Upper lobe of left lung (tissue), 6 donors: ENCODE data around the gene WDPCP. TPM values are rescaled to one million over a fixed set of nuclear protein-coding genes. Genes with fewer than 3 reads are reported as not detected.
"Not testable (repeated sequence)": the region's sequence is repeated elsewhere in the genome, so short reads cannot be mapped to it uniquely, and the experiment has no call there.

ENCODE experiments used
- ATAC-seq, 2 donors: fragments of 200-7000 bp; cut with Tn5 transposase; one replicate each; pipeline ENCODE4 v1.9.1; 2022; ENCODE audit warnings: mild to moderate bottlenecking in 2 of 2, moderate library complexity in 2 of 2; ENCODE audit not compliant: low FRiP score in 2 of 2
- DNase-seq, 2 donors: peaks; one replicate each; pipeline ENCODE4 v3.0.0-alpha.2; 2019 to 2020
- H3K27ac ChIP-seq, 4 donors: fragments of 200-600 bp; sonication (generic); one replicate each; pipeline ENCODE4 v1.5.1; 2016 to 2019
- H3K27me3 ChIP-seq, 4 donors: fragments of 200-600 bp; sonication (generic); one replicate each; pipeline ENCODE4 v1.5.1; 2017 to 2019
- H3K36me3 ChIP-seq, 4 donors: fragments of 200-600 bp; sonication (generic); one replicate each; pipeline ENCODE4 v1.5.1; 2016 to 2019
- H3K4me1 ChIP-seq, 4 donors: fragments of 200-600 bp; sonication (generic); one replicate each; pipeline ENCODE4 v1.5.1; 2018 to 2019
- H3K4me3 ChIP-seq, 4 donors: fragments of 200-600 bp; sonication (generic); one replicate each; pipeline ENCODE4 v1.5.1; 2017 to 2019; ENCODE audit warnings: mild to moderate bottlenecking in 2 of 4, moderate library complexity in 1 of 4
- H3K9me3 ChIP-seq, 4 donors: fragments of 200-600 bp; sonication (generic); one replicate each; pipeline ENCODE4 v1.5.1; 2018 to 2019
- EP300 ChIP-seq, 4 donors: sonication (generic); formaldehyde crosslinking; IDR thresholded peaks; one replicate each; pipeline ENCODE4 v1.5.1; 2017; ENCODE audit warnings: antibody characterized with exemption in 4 of 4, control low read depth in 2 of 4
- POLR2A ChIP-seq, 4 donors: fragments of 450-650 bp; IDR thresholded peaks; one replicate each; pipeline ENCODE4 v1.5.1; 2016 to 2017; ENCODE audit warnings: antibody characterized with exemption in 4 of 4, mild to moderate bottlenecking in 2 of 4
- POLR2AphosphoS5 ChIP-seq, 2 donors: sonication (generic); formaldehyde crosslinking; IDR thresholded peaks; one replicate each; pipeline ENCODE4 v1.5.1; 2017; ENCODE audit warnings: antibody characterized with exemption in 2 of 2
- WGBS, 2 donors: methylation state at CpG; one replicate each; pipeline ENCODE4 v1.1.5; 2017 to 2018; 5-methylcytosine and 5-hydroxymethylcytosine counted together
- total RNA-seq, 6 donors: library from RNA; depleted of rRNA in 4 of 6; stranded (reverse); fragments of >200 nt in 4 of 6; gene quantifications; one replicate each; pipeline versions ENCODE4 v1.1.0 to v1.2.1, GENCODE V29; 2016 to 2021
- TF ChIP-seq, protein P1 (sequence below), 6 experiments: fragments of 450-650 bp in 4 of 6; fragments of 200-600 bp in 2 of 6; sonication (generic) in 2 of 6; IDR thresholded peaks; one replicate each; pipeline ENCODE4 v1.5.1; 2016 to 2019; ENCODE audit warnings: antibody characterized with exemption in 6 of 6
- donor health status: DM: no; HTN: no; CAD: no; lungs with moderate emphysema.
- donor health status: DM: no; HTN: yes; CAD: no; lungs with severe emphysema.

The WDPCP gene
- total RNA-seq, 6 donors from 2014 or later: 9.3 to 20.8 (median 11.5) TPM

DNA sequence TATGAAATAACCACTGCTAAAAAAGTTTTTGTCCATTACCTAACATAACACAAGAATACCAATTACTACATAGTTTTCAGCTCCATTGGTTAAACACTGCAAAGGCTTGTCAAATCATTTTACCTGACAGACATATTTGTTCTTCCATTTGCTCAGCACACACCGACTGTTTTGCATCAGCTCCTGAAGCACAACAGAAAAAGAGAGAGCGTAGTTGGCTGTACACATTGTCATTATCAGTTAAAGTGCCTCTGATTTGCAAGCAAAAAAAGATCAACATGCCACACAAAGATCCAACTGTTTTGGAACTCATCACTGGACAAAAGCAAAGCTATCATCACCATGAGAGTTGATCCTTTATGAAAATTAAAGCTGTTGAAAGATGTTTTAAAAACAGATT, 103.8 kb downstream of the WDPCP start:
- Histone ChIP-seq H3K36me3 (peaks cover 0 to 6% (median 0%) of the 10 kb centered on the region in 4 donors), H3K4me1 (no peaks in the 10 kb centered on the region), H3K4me3 (no peak overlapping the region), H3K27ac (no peak overlapping the region), H3K9me3 (no peaks in the 10 kb centered on the region), H3K27me3 (no peaks in the 10 kb centered on the region)
- WGBS, 2 donors: 93 to 96% methylated on average over 2 of the region's 2 CpGs
- no peak for DNase-seq
- no peak for ATAC-seq
- TF ChIP-seq, protein P1, sequence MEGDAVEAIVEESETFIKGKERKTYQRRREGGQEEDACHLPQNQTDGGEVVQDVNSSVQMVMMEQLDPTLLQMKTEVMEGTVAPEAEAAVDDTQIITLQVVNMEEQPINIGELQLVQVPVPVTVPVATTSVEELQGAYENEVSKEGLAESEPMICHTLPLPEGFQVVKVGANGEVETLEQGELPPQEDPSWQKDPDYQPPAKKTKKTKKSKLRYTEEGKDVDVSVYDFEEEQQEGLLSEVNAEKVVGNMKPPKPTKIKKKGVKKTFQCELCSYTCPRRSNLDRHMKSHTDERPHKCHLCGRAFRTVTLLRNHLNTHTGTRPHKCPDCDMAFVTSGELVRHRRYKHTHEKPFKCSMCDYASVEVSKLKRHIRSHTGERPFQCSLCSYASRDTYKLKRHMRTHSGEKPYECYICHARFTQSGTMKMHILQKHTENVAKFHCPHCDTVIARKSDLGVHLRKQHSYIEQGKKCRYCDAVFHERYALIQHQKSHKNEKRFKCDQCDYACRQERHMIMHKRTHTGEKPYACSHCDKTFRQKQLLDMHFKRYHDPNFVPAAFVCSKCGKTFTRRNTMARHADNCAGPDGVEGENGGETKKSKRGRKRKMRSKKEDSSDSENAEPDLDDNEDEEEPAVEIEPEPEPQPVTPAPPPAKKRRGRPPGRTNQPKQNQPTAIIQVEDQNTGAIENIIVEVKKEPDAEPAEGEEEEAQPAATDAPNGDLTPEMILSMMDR (IDR thresholded peaks at IDR 0.05): no peak
- TF ChIP-seq EP300 (IDR thresholded peaks at IDR 0.05) (no peak), POLR2AphosphoS5 (IDR thresholded peaks at IDR 0.05) (no peak), POLR2A (IDR thresholded peaks at IDR 0.05) (no peak)

DNA sequence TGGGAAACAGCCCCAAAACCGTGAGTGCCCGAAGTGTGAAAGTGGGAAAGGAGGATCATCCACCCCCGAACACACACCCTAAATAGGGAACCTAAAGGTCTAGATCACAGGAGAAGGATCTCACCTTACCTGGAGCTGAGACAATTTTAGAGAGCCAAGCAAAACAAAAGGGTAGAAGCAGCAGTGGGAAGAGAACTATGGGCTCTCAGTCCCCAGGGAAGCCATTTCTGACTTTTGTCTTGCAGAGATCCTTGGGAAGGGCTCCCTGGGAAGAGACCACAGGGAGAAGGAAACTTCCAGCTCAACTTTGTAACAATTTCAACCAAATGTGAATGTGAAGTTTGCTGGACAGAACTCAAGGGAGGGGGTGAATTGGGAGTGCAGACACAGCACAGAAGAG, 110.6 kb downstream of the WDPCP start:
- DNase-seq (no peak), ATAC-seq (no peak)
- Histone ChIP-seq H3K27me3 (no peaks in the 10 kb centered on the region), H3K4me1 (no peaks in the 10 kb centered on the region), H3K4me3 (no peak overlapping the region), H3K27ac (no peak overlapping the region), H3K36me3 (no peaks in the 10 kb centered on the region), H3K9me3 (no peaks in the 10 kb centered on the region)
- 88 to 91% methylated on average over 3 of the region's 3 CpGs for WGBS, 2 donors
- no peak for TF ChIP-seq POLR2A (IDR thresholded peaks at IDR 0.05)
- TF ChIP-seq POLR2AphosphoS5 (IDR thresholded peaks at IDR 0.05): no peak
- TF ChIP-seq, protein P1 (IDR thresholded peaks at IDR 0.05): no peak
- no peak for TF ChIP-seq EP300 (IDR thresholded peaks at IDR 0.05)

- not testable (repeated sequence) for H3K4me3 ChIP-seq, H3K36me3 ChIP-seq, ATAC-seq, H3K27ac ChIP-seq, DNase-seq, H3K27me3 ChIP-seq, H3K4me1 ChIP-seq, H3K9me3 ChIP-seq
- WGBS, 2 donors: 92 to 100% methylated on average over 1 of the region's 1 CpG
These were observed 119.0 kb downstream of the WDPCP start for GRCh38 chr2:63469313-63469712.

GRCh38 chr2:63465633-63466032, 122.6 kb downstream of the WDPCP start:
- Histone ChIP-seq H3K4me3 (no peak overlapping the region), H3K4me1 (no peaks in the 10 kb centered on the region), H3K36me3 (peaks cover 0 to 7% (median 3%) of the 10 kb centered on the region in 4 donors), H3K9me3 (peaks cover 0 to 5% (median 2%) of the 10 kb centered on the region in 4 donors), H3K27me3 (no peaks in the 10 kb centered on the region), H3K27ac (no peak overlapping the region)
- DNase-seq: no peak
- WGBS, 2 donors: 91 to 94% methylated on average over 1 of the region's 1 CpG
- TF ChIP-seq, protein P1 (IDR thresholded peaks at IDR 0.05): no peak
- TF ChIP-seq EP300 (IDR thresholded peaks at IDR 0.05) (no peak), POLR2A (IDR thresholded peaks at IDR 0.05) (no peak), POLR2AphosphoS5 (IDR thresholded peaks at IDR 0.05) (no peak)
- no peak for ATAC-seq

GRCh38 chr2:63463142-63463541, 125.1 kb downstream of the WDPCP start:
- TF ChIP-seq EP300 (IDR thresholded peaks at IDR 0.05) (no peak), POLR2AphosphoS5 (IDR thresholded peaks at IDR 0.05) (no peak)
- H3K4me1 ChIP-seq: no peaks in the 10 kb centered on the region
- H3K4me3 ChIP-seq: no peak overlapping the region
- H3K9me3 ChIP-seq: peaks cover 0 to 5% (median 2%) of the 10 kb centered on the region in 4 donors
- ATAC-seq (no peak), DNase-seq (no peak)
- H3K27ac ChIP-seq: no peak overlapping the region
- H3K27me3 ChIP-seq: no peaks in the 10 kb centered on the region
- peaks cover 0 to 12% (median 3%) of the 10 kb centered on the region in 4 donors for H3K36me3 ChIP-seq

DNA sequence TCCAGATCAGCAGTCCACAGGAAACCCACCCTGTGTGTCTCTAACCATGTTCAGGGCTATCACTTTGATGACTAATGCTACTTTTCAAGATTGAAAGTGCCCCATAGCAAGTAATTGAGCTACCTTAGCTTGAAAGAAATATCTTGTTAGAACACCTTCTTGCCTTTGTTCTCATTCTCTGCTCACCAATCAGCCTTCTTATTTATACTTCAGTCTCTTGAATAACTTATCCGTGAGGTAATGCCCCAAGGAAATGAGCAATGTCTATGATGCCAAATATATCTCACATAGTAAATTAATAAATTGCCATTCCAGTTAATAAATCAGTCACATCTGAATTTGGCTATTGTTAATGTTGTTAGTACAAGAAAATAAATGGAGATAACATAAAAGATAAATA, 141.6 kb downstream of the WDPCP start:
- Histone ChIP-seq H3K4me1 (no peaks in the 10 kb centered on the region), H3K4me3 (no peak overlapping the region), H3K27ac (no peak overlapping the region), H3K9me3 (no peaks in the 10 kb centered on the region), H3K27me3 (no peaks in the 10 kb centered on the region), H3K36me3 (peaks cover 0 to 3% (median 0%) of the 10 kb centered on the region in 4 donors)
- DNase-seq: no peak
- no peak for ATAC-seq
- 92 to 100% methylated on average over 1 of the region's 1 CpG for WGBS, 2 donors
- TF ChIP-seq EP300 (IDR thresholded peaks at IDR 0.05) (no peak), POLR2A (IDR thresholded peaks at IDR 0.05) (no peak), POLR2AphosphoS5 (IDR thresholded peaks at IDR 0.05) (no peak)
- TF ChIP-seq, protein P1 (IDR thresholded peaks at IDR 0.05): no peak
